Measurements from ENCODE around the gene KLRG1. TPM values are rescaled to one million over a fixed set of nuclear protein-coding genes. Genes with fewer than 3 reads are reported as not detected.

The KLRG1 gene
- total and polyA plus RNA-seq, 2 experiments from 2014 or later = 0.37 to 1.8 TPM

DNA sequence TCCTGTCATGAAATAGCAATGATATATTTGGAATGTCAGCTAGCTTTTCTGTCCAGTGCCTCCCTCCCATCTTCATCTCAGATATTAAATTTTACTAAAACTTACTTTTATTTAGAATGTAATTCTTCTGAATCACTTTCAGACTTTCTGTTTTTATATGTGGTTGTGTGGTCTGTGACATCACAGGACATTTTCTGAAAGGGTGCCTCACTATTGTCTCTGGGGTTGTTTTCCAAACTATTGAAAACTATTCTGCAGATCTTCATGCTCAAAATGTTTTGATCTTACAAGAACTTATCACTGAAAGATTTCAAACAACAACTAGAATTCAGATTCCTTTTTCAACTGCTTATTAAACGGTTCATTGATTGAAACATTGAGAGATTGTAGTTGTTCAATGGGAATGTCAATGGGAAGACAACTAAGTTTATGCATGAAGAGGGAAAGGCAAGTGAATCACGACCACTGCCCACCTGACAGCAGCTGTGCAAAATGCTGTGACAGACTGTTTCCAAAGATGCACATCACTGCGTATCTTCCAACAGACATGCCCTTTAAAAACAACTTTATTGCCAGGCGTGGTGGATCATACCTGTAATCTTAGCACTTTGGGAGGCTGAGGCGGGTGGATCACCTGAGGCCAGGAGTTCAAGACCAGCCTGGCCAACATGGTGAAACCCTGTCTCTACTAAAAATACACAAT is 51.3 kb downstream of the KLRG1 start:
- Histone ChIP-seq H3K36me3 (replicated peaks; ENCODE audit: insufficient read depth, low read depth) (no peaks in the 10 kb centered on the region), H3K27ac (no peak overlapping the region), H3K79me2 (no peaks in the 10 kb centered on the region), H3K4me2 (no peak overlapping the region), H4K20me1 (ENCODE audit: insufficient read depth, poor library complexity, severe bottlenecking) (no peaks in the 10 kb centered on the region), H3K9me3 (ENCODE audit: low read depth) (no peaks in the 10 kb centered on the region), H3K9me2 (replicated peaks; ENCODE audit: insufficient read depth) (no peaks in the 10 kb centered on the region), H2AFZ (no peak overlapping the region), H3K27me3 (no peaks in the 10 kb centered on the region), H3K4me1 (ENCODE audit: insufficient read depth) (no peaks in the 10 kb centered on the region), H3K4me3 (no peak overlapping the region)
- TF ChIP-seq, protein P1, sequence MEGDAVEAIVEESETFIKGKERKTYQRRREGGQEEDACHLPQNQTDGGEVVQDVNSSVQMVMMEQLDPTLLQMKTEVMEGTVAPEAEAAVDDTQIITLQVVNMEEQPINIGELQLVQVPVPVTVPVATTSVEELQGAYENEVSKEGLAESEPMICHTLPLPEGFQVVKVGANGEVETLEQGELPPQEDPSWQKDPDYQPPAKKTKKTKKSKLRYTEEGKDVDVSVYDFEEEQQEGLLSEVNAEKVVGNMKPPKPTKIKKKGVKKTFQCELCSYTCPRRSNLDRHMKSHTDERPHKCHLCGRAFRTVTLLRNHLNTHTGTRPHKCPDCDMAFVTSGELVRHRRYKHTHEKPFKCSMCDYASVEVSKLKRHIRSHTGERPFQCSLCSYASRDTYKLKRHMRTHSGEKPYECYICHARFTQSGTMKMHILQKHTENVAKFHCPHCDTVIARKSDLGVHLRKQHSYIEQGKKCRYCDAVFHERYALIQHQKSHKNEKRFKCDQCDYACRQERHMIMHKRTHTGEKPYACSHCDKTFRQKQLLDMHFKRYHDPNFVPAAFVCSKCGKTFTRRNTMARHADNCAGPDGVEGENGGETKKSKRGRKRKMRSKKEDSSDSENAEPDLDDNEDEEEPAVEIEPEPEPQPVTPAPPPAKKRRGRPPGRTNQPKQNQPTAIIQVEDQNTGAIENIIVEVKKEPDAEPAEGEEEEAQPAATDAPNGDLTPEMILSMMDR (IDR thresholded peaks at IDR 0.05; ENCODE audit: poor library complexity) = no peak
- no peak for TF ChIP-seq EZH2phosphoT487 (IDR thresholded peaks at IDR 0.05; ENCODE audit: low read depth, severe bottlenecking, unreplicated experiment)
- no peak for TF ChIP-seq EZH2 (IDR thresholded peaks at IDR 0.05; ENCODE audit: borderline replicate concordance)
- 86% methylated on average over 5 of the region's 5 CpGs for WGBS (ENCODE audit: low lambda C conversion rate, missing lambda C conversion rate)
- no peak for DNase-seq (ENCODE audit: low spot score)

DNA sequence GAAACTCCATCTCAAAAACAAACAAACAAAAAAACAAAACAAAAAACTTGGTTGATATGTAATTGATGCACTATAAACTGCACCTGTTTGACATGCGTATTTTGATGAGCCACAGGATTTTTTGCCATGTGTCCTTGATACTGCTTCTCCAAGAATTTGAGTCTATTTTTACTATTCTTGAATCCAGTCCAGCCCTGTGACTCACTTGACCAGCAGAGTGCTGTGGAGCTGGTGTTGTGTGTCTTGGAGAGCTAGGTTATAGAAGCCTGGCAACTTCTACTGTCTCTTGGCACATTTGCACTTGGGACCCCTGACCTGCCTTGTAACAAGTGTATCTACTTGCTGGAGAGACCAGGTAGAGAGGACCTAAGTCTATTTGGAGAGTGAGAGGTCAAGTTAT is 52.0 kb downstream of the KLRG1 start:
- WGBS (ENCODE audit: low lambda C conversion rate, missing lambda C conversion rate) = 100% methylated on average over 1 of the region's 1 CpG

DNA sequence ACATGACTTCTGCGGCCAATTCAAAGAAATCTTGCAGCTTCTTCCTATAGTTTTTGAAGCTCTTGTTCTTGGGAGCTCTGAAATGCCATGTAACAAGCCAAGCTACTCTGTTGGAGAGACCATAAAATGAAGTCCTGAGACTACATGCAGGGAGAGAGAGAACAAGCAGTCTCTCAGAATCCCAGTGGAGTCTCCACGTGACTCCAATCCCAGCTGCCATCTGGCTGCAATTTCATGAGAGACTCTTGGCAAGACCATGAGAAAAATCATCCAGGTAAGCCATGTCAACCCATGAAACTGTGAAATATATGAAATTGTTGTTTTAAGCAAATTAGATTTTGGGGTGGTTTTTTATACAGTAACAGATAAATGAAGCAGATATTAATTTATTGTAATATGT is 54.4 kb downstream of the KLRG1 start:
- H3K9me2 ChIP-seq (replicated peaks; ENCODE audit: insufficient read depth) = no peaks in the 10 kb centered on the region
- H3K27me3 ChIP-seq = no peaks in the 10 kb centered on the region
- no peak overlapping the region for H3K4me3 ChIP-seq
- no peak for TF ChIP-seq EZH2phosphoT487 (IDR thresholded peaks at IDR 0.05; ENCODE audit: low read depth, severe bottlenecking, unreplicated experiment)
- TF ChIP-seq, protein P1 (IDR thresholded peaks at IDR 0.05; ENCODE audit: poor library complexity) = no peak
- TF ChIP-seq EZH2 (IDR thresholded peaks at IDR 0.05; ENCODE audit: borderline replicate concordance) = no peak
- no peak overlapping the region for H2AFZ ChIP-seq
- H3K4me1 ChIP-seq (ENCODE audit: insufficient read depth) = no peaks in the 10 kb centered on the region
- WGBS (ENCODE audit: low lambda C conversion rate, missing lambda C conversion rate) = 88% methylated on average over 2 of the region's 2 CpGs
- H3K79me2 ChIP-seq = no peaks in the 10 kb centered on the region
- no peak overlapping the region for H3K4me2 ChIP-seq
- no peaks in the 10 kb centered on the region for H3K9me3 ChIP-seq (ENCODE audit: low read depth)
- no peak overlapping the region for H3K27ac ChIP-seq
- no peaks in the 10 kb centered on the region for H4K20me1 ChIP-seq (ENCODE audit: insufficient read depth, poor library complexity, severe bottlenecking)
- no peak for DNase-seq (ENCODE audit: low spot score)
- no peaks in the 10 kb centered on the region for H3K36me3 ChIP-seq (replicated peaks; ENCODE audit: insufficient read depth, low read depth)

More for the DNA sequence above, 52.0 kb downstream of the KLRG1 start:
- no peaks in the 10 kb centered on the region for H3K9me2 ChIP-seq (replicated peaks; ENCODE audit: insufficient read depth)
- H3K4me3 ChIP-seq = no peak overlapping the region
- no peaks in the 10 kb centered on the region for H3K4me1 ChIP-seq (ENCODE audit: insufficient read depth)
- no peak overlapping the region for H3K27ac ChIP-seq
- H2AFZ ChIP-seq = no peak overlapping the region
- no peaks in the 10 kb centered on the region for H3K27me3 ChIP-seq
- no peak overlapping the region for H3K4me2 ChIP-seq
- H3K36me3 ChIP-seq (replicated peaks; ENCODE audit: insufficient read depth, low read depth) = no peaks in the 10 kb centered on the region
- H3K9me3 ChIP-seq (ENCODE audit: low read depth) = no peaks in the 10 kb centered on the region
- no peaks in the 10 kb centered on the region for H3K79me2 ChIP-seq
- TF ChIP-seq, protein P1 (IDR thresholded peaks at IDR 0.05; ENCODE audit: poor library complexity) = no peak
- TF ChIP-seq EZH2 (IDR thresholded peaks at IDR 0.05; ENCODE audit: borderline replicate concordance) (no peak), EZH2phosphoT487 (IDR thresholded peaks at IDR 0.05; ENCODE audit: low read depth, severe bottlenecking, unreplicated experiment) (no peak)
- DNase-seq (ENCODE audit: low spot score) = no peak
- H4K20me1 ChIP-seq (ENCODE audit: insufficient read depth, poor library complexity, severe bottlenecking) = no peaks in the 10 kb centered on the region

Data from hepatocyte (in vitro differentiated cells).